ENCODE data around the gene TERT.
A peak's percentile ranks its signal among the peaks of the same experiment; 100 is the strongest.

DNA sequence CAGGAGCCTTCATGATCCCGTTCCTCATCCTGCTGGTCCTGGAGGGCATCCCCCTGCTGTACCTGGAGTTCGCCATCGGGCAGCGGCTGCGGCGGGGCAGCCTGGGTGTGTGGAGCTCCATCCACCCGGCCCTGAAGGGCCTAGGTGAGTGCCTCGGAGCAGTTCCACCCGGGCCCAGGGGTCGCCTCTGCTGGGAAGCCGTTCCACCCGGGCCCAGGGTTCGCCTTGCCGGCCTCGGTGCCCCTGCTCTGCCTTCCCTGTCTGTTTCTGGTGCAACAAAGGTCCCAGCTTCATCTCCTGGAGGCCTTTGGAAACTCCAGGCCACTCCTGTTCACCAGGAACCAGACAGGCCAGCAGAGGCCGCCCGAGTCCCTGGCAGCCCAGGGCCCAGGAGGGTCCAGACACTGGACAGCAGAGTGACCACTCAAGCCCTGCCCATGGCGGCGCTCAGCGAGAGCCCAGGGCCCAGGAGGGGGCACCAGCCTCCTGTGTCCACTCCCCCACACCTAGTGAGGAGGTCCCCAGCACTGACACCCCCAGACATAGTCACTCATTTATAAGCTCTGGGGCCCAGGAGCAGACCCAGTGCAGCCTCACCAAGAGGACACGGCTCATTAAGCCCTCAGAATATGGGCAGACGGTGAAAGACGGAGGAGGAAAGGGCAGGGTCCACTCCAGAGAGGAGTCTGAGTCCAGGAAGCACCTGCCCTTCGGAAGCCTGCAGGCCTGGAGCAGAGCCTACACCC is 86.0 kb downstream of the TERT start:
- TF ChIP-seq EZH2 (IDR thresholded peaks at IDR 0.05; ENCODE audit: low read length, unreplicated experiment) (no peak), EZH2phosphoT487 (IDR thresholded peaks at IDR 0.05; ENCODE audit: borderline replicate concordance, low read length) (no peak)
- TF ChIP-seq, protein P1, sequence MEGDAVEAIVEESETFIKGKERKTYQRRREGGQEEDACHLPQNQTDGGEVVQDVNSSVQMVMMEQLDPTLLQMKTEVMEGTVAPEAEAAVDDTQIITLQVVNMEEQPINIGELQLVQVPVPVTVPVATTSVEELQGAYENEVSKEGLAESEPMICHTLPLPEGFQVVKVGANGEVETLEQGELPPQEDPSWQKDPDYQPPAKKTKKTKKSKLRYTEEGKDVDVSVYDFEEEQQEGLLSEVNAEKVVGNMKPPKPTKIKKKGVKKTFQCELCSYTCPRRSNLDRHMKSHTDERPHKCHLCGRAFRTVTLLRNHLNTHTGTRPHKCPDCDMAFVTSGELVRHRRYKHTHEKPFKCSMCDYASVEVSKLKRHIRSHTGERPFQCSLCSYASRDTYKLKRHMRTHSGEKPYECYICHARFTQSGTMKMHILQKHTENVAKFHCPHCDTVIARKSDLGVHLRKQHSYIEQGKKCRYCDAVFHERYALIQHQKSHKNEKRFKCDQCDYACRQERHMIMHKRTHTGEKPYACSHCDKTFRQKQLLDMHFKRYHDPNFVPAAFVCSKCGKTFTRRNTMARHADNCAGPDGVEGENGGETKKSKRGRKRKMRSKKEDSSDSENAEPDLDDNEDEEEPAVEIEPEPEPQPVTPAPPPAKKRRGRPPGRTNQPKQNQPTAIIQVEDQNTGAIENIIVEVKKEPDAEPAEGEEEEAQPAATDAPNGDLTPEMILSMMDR (conservative IDR thresholded peaks at IDR 0.05; ENCODE audit: low read depth, low read length): peak; percentile 42; the same call in 1 of the 2 replicates

Measured in PC-3 (cell line).